HG02943 (cell line): ENCODE data around the gene ZNF503.
A peak's percentile ranks its signal among the peaks of the same experiment; 100 is the strongest.

Experiments
- ATAC-seq: cut with Tn5 transposase; IDR thresholded peaks from one replicate; pipeline ENCODE4 v1.9.1; 2021; ENCODE audit warnings: mild to moderate bottlenecking, low read depth, moderate library complexity; ENCODE audit not compliant: unreplicated experiment

Gene ZNF503

DNA sequence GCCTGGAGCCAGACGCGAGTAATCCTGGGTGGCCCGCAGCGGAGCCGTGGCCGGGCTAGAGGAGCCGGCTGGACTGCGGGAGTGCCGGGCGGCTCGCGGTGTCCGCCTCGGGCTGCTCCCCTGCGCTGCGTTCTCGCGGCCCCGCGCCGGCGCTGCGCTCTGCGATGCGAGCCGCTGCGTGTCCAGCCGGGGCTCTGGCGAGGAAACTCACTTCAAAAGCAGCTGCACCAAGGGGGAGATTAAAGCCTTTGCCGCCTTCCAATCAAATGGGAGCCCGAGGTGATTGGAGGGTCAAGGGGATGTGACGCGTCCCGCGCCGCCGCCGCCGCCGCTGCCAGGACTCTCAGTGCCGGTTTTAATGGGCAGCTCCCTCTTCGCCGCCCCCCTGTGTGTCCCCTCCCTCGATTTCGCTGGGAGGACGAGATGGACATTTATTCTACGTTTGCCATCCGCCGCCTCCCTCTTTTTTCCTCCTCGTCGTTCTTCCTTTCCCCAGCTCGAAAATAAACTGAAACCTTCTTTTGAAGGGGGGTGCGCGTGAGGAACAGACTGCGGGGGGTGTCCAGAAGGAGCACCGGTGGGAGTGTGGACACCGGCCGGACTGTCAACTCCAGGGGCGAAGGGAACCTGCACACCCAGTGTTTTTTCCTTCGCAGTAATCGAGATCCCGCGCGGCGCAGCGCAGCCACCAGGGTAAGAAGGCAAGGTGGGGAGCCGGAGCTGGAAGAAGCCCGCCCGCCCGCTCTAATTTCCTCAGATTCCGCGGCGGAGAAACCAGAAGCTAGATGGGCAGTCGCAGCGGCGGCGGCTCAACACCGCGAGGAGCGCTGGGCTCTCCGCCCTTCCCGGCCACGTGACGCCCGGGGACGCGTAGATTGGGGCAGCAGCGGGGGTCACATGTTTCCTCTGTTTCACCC, at the start of gene ZNF503:
Gene ZNF503, minus strand, starts transcription at position 196 of the 917 bp plus-strand sequence. CDS start 345 bp downstream, outside the sequence.
- peak; percentile 50 for ATAC-seq

DNA sequence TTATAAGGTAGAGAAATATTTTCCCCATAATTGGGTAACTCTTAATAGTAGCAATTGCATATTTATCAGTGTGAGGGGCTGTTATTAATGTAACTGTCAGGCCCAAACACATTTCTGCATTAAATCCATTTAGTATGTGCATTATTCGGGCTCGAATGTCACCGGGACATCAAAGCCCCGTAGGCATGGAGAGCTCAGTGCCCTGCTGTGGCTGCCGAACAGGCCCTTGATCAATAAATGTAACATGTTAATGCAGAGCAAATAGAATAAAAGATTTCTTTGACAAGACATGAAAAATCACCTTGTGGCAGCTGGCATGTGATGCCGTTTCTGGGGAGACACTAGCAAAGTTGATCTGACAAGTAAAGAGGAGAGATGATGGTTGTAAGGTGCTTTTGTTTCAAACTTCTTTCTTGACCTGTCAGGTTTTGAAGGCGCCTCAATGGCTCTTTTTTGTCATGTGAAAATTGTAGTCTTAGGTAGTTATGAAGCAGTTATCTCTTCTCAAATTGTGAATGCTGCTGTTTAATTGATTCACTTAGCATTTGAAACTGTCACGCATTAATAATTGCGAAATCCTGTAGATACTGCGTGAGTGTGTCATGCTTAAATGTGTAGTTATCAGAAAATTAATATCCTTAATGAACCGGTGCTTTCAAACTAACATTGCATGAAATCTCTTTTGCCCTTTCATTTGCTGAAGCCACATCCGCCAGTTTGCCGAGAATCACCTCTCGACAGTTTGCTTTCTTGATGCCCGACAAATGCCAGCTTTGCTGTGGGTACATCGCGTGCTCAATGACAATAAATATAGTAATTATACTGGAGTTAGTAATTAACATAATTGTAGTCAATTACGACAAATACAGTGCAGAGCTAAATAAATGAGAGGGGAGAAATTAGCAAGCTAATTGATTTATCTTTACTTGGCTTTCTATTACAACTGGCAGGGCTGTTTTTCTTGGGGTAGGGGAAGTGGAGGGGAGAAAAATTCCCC, 49.4 kb upstream of the ZNF503 start:
- no peak for ATAC-seq

GRCh38 chr10:75450075-75450445, 48.5 kb upstream of the ZNF503 start:
- ATAC-seq: no peak

GRCh38 chr10:75449382-75450074, 48.0 kb upstream of the ZNF503 start:
- no peak for ATAC-seq

DNA sequence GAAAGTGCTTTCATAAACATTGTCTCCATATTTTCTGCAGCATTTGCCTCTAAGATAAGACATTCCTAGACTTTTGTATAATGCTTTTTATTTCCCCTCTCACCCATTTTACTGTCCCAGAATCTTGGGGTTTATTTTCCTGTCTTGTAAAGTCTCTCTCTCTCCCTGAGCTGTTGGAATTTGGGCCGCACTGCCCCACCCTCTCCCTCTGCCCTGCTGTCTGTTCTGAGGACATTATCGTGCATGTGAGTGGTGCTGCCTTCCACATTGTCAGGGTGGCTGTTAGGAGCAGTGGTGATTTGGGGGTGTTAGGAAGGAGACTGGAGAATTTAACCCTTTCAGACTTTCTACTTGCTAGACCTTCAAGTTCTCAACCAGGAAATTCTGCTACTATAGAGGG, 46.6 kb upstream of the ZNF503 start:
- no peak for ATAC-seq

DNA sequence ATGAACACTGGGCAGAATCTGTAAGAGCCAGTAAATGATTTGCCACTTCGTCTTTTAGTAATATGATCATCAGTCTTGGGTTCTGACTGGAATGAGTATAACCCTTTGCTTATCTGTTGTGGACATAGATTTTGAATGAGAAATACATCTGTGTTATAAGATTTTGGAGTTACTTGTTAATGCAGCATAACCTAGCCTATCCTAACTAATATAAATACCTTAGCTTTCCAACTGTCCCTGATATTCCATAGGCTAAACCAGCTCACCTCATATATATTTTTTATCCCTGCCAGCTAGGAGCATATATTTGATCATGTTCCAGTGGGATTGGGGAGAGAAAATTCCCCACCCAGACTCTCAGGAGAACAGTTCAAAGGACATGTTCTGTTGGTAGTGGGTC, 44.9 kb upstream of the ZNF503 start:
- no peak for ATAC-seq

GRCh38 chr10:75444781-75445386, 43.3 kb upstream of the ZNF503 start:
- no peak for ATAC-seq

GRCh38 chr10:75443362-75443761, 41.8 kb upstream of the ZNF503 start:
- no peak for ATAC-seq

DNA sequence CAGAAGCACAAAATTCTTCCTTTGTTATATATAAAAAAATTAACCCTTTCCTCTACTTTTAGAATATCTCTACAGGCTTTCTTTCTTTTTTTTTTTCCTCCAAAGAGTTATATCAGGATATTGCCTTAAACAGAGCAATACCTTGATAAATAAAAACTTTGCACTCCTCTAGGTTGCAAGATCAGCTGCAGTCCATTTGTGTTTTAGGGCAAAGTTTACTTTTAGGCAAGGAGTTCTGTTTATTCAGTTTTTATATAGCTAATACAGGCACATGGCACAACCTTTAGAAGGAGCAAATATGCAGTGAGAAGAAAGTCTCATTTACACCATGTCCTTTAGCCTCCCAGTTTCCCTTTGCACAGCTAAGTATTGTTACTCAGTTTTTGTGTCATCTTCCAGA, 40.1 kb upstream of the ZNF503 start:
- ATAC-seq: no peak

- ATAC-seq: no peak
Measured at GRCh38 chr10:75441196-75441595, 39.6 kb upstream of the ZNF503 start.

DNA sequence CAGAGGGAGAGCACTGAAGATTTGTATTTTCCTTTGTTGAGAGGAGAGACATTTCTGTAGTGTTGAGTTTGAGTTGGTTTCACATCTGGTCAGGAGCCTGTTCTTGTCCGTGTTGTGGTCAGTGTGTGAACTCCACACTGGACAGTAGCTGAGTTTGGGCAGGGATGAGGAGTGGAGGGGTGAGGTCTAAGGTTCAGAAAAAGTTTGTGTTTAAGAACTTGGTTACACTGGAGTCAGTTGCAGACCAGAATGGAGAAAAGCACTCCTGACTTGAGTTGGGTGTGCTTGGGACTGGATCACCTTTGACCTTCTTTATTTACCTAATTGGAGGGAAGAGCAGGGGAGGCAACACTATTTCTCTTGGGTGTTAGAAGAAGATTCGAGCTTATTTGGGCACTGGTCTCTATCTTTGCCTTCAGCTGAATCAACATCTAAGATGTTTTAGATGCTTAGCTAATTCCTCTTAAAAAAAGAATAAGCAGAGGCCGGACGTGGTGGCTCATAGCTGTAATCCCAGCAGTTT, 38.8 kb upstream of the ZNF503 start:
- ATAC-seq: no peak

DNA sequence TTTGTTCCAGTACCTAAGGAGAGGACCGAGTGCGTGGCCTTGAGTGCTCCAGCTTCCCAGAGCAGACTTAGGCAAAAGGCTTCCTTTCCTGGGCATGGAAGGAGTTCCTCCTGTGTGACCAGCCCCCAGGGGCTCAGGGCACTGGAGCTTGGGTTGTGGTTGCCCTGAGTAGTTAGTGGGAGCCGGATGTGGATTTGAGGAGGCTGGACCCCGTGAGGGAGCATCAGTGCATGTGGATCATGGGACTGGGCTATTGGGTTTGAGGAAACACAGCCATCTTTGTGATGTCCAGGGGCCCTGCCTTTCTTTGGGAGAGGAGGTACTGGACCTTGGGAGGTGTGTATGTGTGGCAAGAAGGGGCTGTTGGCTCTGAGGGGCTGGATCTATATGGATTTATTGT, 38.2 kb upstream of the ZNF503 start:
- no peak for ATAC-seq

- ATAC-seq: no peak
Measured at GRCh38 chr10:75438275-75438674, 36.7 kb upstream of the ZNF503 start.

DNA sequence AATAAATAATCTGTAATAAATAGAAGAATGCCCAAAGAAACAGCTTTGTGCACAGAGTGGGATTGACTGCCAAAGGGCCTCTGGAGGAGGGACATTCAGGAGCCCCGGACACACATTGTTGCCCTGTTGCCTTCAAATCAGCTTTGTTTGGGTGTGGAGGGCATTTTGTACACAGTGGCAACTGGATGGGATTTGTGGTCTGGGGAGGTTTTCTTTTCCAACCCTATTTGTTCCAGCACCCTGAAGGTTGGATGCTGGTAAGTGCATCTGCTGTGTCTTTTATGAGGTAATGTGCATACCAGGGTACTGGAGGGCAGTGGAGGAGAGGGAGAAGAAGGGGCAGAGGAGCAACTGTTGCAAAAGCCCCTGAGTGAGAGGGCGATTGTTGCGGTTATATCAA, 36.1 kb upstream of the ZNF503 start:
- no peak for ATAC-seq

DNA sequence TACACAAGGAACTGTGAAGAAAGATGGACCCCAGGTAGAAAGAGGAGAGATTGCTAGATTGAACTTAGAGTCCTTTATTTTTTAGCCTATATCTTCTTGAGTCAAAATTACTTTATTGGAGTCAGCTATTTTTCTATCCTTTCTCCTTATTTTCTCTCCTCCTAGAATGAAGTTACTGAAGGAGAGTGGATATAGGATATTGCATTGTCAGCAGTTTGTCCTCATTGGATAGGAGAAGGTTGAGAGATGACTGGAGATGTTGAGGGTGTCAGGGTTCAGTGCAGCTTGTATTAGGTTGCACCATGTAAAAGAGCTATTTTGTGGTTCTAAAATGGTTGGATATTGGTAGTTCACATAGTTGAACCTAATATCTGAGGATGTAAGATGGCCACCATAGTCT, 35.3 kb upstream of the ZNF503 start:
- no peak for ATAC-seq

GRCh38 chr10:75435291-75435690, 33.7 kb upstream of the ZNF503 start:
- no peak for ATAC-seq

DNA sequence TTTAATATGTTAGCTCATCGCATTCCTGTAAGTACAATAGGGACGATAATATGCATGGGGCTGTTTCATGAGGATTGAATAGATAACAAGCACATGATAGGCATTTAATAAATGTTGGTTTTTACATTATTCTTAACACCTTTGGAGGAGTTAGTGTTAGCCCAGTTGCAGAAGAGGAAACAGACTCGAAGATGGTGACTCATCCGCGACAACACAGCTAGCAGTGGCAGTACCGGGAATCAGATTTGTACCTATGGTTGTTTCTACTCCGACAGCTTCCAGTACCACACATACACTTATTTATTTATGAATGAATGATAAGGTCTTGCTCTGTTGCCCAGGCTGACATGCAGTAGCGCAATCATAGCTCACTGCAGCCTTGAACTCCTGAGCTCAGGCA, 32.7 kb upstream of the ZNF503 start:
- no peak for ATAC-seq

- no peak for ATAC-seq
Measured at GRCh38 chr10:75433216-75433615, 31.7 kb upstream of the ZNF503 start.

GRCh38 chr10:75432763-75433162, 31.2 kb upstream of the ZNF503 start:
- no peak for ATAC-seq

GRCh38 chr10:75432176-75432575, 30.6 kb upstream of the ZNF503 start:
- ATAC-seq: no peak
